Stomach (tissue), 9 donors: Measurements from ENCODE around the gene EHHADH. TPM values are rescaled to one million over a fixed set of nuclear protein-coding genes. Genes with fewer than 3 reads are reported as not detected.

Experiments used
- DNase-seq, 2 donors: peaks; one replicate each; pipeline versions ENCODE4 v3.0.0 to v3.0.0-alpha.2; 2013 to 2019
- H3K27ac ChIP-seq, 5 donors: fragments of 200-600 bp in 4 of 5; sonication (generic) in 4 of 5; one replicate each; pipeline ENCODE4 v1.5.1; 2013 to 2019; ENCODE audit warnings: mild to moderate bottlenecking in 1 of 5, moderate library complexity in 1 of 5
- H3K27me3 ChIP-seq, 3 donors: fragments of 200-600 bp; sonication (generic); one replicate each; pipeline ENCODE4 v1.5.1; 2017 to 2019; ENCODE audit warnings: mixed run types in 1 of 3
- H3K36me3 ChIP-seq, 4 donors: fragments of 200-600 bp; sonication (generic); 1 replicate in 3 of 4; 2 replicates in 1 of 4; pipeline ENCODE4 v1.5.1; 2016 to 2019
- H3K4me1 ChIP-seq, 4 donors: fragments of 200-600 bp; sonication (generic); one replicate each; pipeline ENCODE4 v1.5.1; 2016 to 2019
- H3K4me3 ChIP-seq, 4 donors: fragments of 200-600 bp; sonication (generic) in 3 of 4; one replicate each; pipeline ENCODE4 v1.5.1; 2016 to 2019; ENCODE audit warnings: mild to moderate bottlenecking in 1 of 4
- H3K9me3 ChIP-seq, 4 donors: fragments of 200-600 bp; sonication (generic); one replicate each; pipeline ENCODE4 v1.5.1; 2016 to 2019
- CTCF ChIP-seq, 7 experiments: fragments of 450-650 bp in 4 of 7; fragments of 200-600 bp in 3 of 7; sonication (generic) in 3 of 7; IDR thresholded peaks; one replicate each; pipeline ENCODE4 v1.5.1; 2016 to 2019; ENCODE audit warnings: antibody characterized with exemption in 7 of 7, control low read depth in 2 of 7, mild to moderate bottlenecking in 1 of 7
- EP300 ChIP-seq: sonication (generic); formaldehyde crosslinking; IDR thresholded peaks from one replicate; pipeline ENCODE4 v1.6.1; 2017; ENCODE audit warnings: antibody characterized with exemption
- POLR2A ChIP-seq, 4 donors: fragments of 450-650 bp; IDR thresholded peaks; one replicate each; pipeline ENCODE4 v1.6.1; 2016; ENCODE audit warnings: antibody characterized with exemption in 4 of 4, control low read depth in 2 of 4, mild to moderate bottlenecking in 1 of 4, moderate library complexity in 1 of 4
- POLR2AphosphoS5 ChIP-seq, 3 donors: sonication (generic); formaldehyde crosslinking; IDR thresholded peaks; one replicate each; pipeline ENCODE4 v1.6.1; 2016; ENCODE audit warnings: antibody characterized with exemption in 3 of 3
- WGBS, 5 donors: extraction: QIAGEN DNeasy Blood & Tissue Kit in 3 of 5; methylation state at CpG; one replicate each; pipeline versions ENCODE4 v1.1.5 to v1.1.7; 2013 to 2018; 5-methylcytosine and 5-hydroxymethylcytosine counted together
- intact Hi-C: fragments of 100-400 bp; cut with DNase I; formaldehyde crosslinking; loops from one replicate; pipeline ENCODE4 v1.15.1; 2023; ENCODE audit warnings: low total_unique reads
- polyA plus RNA-seq, 3 donors: library from polyadenylated mRNA; stranded (reverse); fragments of 200-250 nt; gene quantifications; one replicate each; pipeline ENCODE4 v1.2.3, GENCODE V29; 2013
- total RNA-seq, 5 donors: library from RNA; depleted of rRNA; stranded (reverse); fragments of >200 nt; gene quantifications; one replicate each; pipeline versions ENCODE4 v1.1.0 to v1.2.3, GENCODE V29; 2014 to 2016
- donor health status: healthy with polysubstance abuse.
- donor health status: Bipolar disorder and iron deficiency.
- donor health status: healthy.

EHHADH gene
- total and polyA plus RNA-seq, 8 donors: 0.58 to 18.3 (median 7.9) TPM

GRCh38 chr3:185172086-185173049 is 81.5 kb downstream of the EHHADH start:
- H3K36me3 ChIP-seq: no peaks in the 10 kb centered on the region
- no peak for DNase-seq
- H3K27ac ChIP-seq: no peak overlapping the region
- H3K4me1 ChIP-seq: peaks cover 0 to 21% (median 8%) of the 10 kb centered on the region in 4 donors
- H3K9me3 ChIP-seq: no peaks in the 10 kb centered on the region
- TF ChIP-seq POLR2A (IDR thresholded peaks at IDR 0.05): no peak
- no peak for TF ChIP-seq EP300
- TF ChIP-seq CTCF (IDR thresholded peaks at IDR 0.05): no peak
- no peak for TF ChIP-seq POLR2AphosphoS5 (IDR thresholded peaks at IDR 0.05)
- intact Hi-C loops: loop anchor here (10.0 kb wide), 1 partner anchor 298 kb away; no protein-coding TSS in a partner anchor
- H3K27me3 ChIP-seq: no peaks in the 10 kb centered on the region
- 75 to 81% (median 76%) methylated on average over 11 of the region's 11 CpGs for WGBS, 5 donors
- no peak overlapping the region for H3K4me3 ChIP-seq

GRCh38 chr3:185164428-185165217 is 89.2 kb downstream of the EHHADH start:
- intact Hi-C loops: no loop called here
- H3K4me1 ChIP-seq: no peaks in the 10 kb centered on the region
- H3K36me3 ChIP-seq: no peaks in the 10 kb centered on the region
- no peak overlapping the region for H3K4me3 ChIP-seq
- H3K27me3 ChIP-seq: peaks cover 0 to 12% (median 0%) of the 10 kb centered on the region in 3 donors
- no peaks in the 10 kb centered on the region for H3K9me3 ChIP-seq
- DNase-seq: no peak
- WGBS, 5 donors: 56 to 66% (median 60%) methylated on average over 6 of the region's 6 CpGs
- TF ChIP-seq CTCF (IDR thresholded peaks at IDR 0.05) (no peak), POLR2A (IDR thresholded peaks at IDR 0.05) (no peak), POLR2AphosphoS5 (IDR thresholded peaks at IDR 0.05) (no peak)
- H3K27ac ChIP-seq: no peak overlapping the region

GRCh38 chr3:185162634-185163033 is 91.2 kb downstream of the EHHADH start:
- Histone ChIP-seq H3K36me3 (no peaks in the 10 kb centered on the region), H3K27me3 (peaks cover 0 to 12% (median 0%) of the 10 kb centered on the region in 3 donors), H3K4me1 (no peaks in the 10 kb centered on the region), H3K9me3 (no peaks in the 10 kb centered on the region), H3K27ac (no peak overlapping the region), H3K4me3 (no peak overlapping the region)
- 79 to 89% (median 87%) methylated on average over 8 of the region's 8 CpGs for WGBS, 5 donors
- TF ChIP-seq POLR2AphosphoS5 (IDR thresholded peaks at IDR 0.05): no peak
- no peak for TF ChIP-seq POLR2A (IDR thresholded peaks at IDR 0.05)
- no peak for TF ChIP-seq CTCF (IDR thresholded peaks at IDR 0.05)
- TF ChIP-seq EP300: no peak
- DNase-seq: no peak
- intact Hi-C loops: no loop called here

- H3K27me3 ChIP-seq: peaks cover 0 to 12% (median 0%) of the 10 kb centered on the region in 3 donors
- no peak overlapping the region for H3K4me3 ChIP-seq
- H3K9me3 ChIP-seq: no peaks in the 10 kb centered on the region
- H3K36me3 ChIP-seq: no peaks in the 10 kb centered on the region
- no peak for TF ChIP-seq POLR2A (IDR thresholded peaks at IDR 0.05)
- TF ChIP-seq EP300: no peak
- no peak overlapping the region for H3K27ac ChIP-seq
- intact Hi-C loops: no loop called here
- WGBS, 5 donors: 72 to 82% (median 76%) methylated on average over 5 of the region's 5 CpGs
- H3K4me1 ChIP-seq: no peaks in the 10 kb centered on the region
- no peak for DNase-seq
Observed at GRCh38 chr3:185161761-185162160, 92.1 kb downstream of the EHHADH start.
